GM12864 (cell line): Measurements from ENCODE around the gene HLA-DQB2.

Experiments
- DNase-seq: peaks from one replicate; pipeline ENCODE4 v3.0.0-alpha.2; 2011; ENCODE audit warnings: low read depth
- H3K4me3 ChIP-seq: 2 replicates; pipeline ENCODE4 v1.5.1; 2011; ENCODE audit warnings: mild to moderate bottlenecking, low read depth, low read length, control low read depth
- TF ChIP-seq, protein P1 (sequence below): IDR thresholded peaks from 2 replicates; pipeline ENCODE4 v1.5.1; 2011; ENCODE audit warnings: low read depth, mild to moderate bottlenecking, moderate library complexity, low read length, control low read depth, inconsistent platforms; ENCODE audit errors: missing control alignments

Gene HLA-DQB2

GRCh38 chr6:32775071-32775470 is 11.7 kb upstream of the HLA-DQB2 start:
- no peak overlapping the region for H3K4me3 ChIP-seq
- DNase-seq, result no peak
- TF ChIP-seq, protein P1, sequence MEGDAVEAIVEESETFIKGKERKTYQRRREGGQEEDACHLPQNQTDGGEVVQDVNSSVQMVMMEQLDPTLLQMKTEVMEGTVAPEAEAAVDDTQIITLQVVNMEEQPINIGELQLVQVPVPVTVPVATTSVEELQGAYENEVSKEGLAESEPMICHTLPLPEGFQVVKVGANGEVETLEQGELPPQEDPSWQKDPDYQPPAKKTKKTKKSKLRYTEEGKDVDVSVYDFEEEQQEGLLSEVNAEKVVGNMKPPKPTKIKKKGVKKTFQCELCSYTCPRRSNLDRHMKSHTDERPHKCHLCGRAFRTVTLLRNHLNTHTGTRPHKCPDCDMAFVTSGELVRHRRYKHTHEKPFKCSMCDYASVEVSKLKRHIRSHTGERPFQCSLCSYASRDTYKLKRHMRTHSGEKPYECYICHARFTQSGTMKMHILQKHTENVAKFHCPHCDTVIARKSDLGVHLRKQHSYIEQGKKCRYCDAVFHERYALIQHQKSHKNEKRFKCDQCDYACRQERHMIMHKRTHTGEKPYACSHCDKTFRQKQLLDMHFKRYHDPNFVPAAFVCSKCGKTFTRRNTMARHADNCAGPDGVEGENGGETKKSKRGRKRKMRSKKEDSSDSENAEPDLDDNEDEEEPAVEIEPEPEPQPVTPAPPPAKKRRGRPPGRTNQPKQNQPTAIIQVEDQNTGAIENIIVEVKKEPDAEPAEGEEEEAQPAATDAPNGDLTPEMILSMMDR, result no peak

- H3K4me3 ChIP-seq, result no peak overlapping the region
- no peak for DNase-seq
- TF ChIP-seq, protein P1, result no peak
These were observed 11.1 kb upstream of the HLA-DQB2 start for GRCh38 chr6:32774426-32774825.

- TF ChIP-seq, protein P1, result no peak
- DNase-seq, result no peak
These were observed 9.3 kb upstream of the HLA-DQB2 start for GRCh38 chr6:32772656-32773055.

GRCh38 chr6:32764048-32764447 is 716 bp upstream of the HLA-DQB2 start:
- TF ChIP-seq, protein P1, result no peak
- no peak for DNase-seq

More at GRCh38 chr6:32772656-32773055, 9.3 kb upstream of the HLA-DQB2 start:
- H3K4me3 ChIP-seq, result no peak overlapping the region

GRCh38 chr6:32761548-32761947 is 1.8 kb downstream of the HLA-DQB2 start:
- H3K4me3 ChIP-seq, result no peak overlapping the region
- TF ChIP-seq, protein P1, result no peak
- DNase-seq, result no peak

More at GRCh38 chr6:32764048-32764447, 716 bp upstream of the HLA-DQB2 start:
- no peak overlapping the region for H3K4me3 ChIP-seq

DNA sequence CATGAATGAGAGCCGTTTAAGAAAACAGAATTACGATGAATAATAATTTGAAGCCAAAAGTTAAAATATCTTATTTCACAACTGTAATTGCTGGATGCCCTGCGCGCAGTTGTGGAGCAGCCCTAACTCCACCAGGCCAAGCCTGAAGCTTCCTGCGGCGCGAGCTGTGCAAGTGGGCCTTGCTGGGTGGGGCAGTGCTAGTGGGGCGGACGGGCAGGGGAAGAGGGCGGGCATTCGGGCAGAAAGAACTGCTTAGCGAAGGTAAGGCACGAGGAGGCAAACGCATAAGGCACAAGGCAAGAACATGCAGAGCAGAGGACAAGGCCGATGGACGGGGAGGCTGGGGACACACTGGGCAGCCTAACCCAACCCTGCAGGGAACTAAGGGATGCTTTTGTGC is 2.3 kb downstream of the HLA-DQB2 start:
- DNase-seq, result peak; percentile 5
- TF ChIP-seq, protein P1, result no peak

DNA sequence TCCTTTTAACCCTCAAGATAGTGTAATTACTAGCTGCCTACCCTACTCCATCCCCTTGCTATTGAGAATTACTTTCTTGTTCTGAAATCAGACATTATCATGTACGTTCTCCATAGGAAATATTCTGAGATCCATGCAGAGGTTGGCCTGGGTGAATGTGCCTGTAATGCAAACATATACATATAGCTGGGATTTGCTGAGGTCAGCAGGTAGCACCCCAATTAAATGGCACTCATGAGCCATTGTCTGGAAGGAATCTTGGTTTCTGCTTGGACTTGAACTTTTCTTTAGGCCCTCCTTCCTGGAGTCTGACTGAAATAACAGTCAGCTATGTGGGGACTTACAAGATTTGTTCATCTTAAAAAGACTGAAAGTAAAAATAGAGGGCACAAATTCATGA is 3.7 kb downstream of the HLA-DQB2 start:
- TF ChIP-seq, protein P1, result no peak
- DNase-seq, result no peak
- H3K4me3 ChIP-seq, result no peak overlapping the region

More for the DNA sequence above, 2.3 kb downstream of the HLA-DQB2 start:
- no peak overlapping the region for H3K4me3 ChIP-seq
